IMR-90 (cell line): Measurements from ENCODE around the gene TBC1D22A.

Source experiments
- CTCF ChIP-seq: conservative IDR thresholded peaks from 2 replicates; pipeline ENCODE4 v1.5.1; 2012; ENCODE audit warnings: mild to moderate bottlenecking, low read depth, low read length, improper control_type of control experiment
- MXI1 ChIP-seq: IDR thresholded peaks from 2 replicates; pipeline ENCODE4 v1.6.1; 2012; ENCODE audit warnings: low read depth, mild to moderate bottlenecking, low read length, moderate library complexity, borderline replicate concordance
- RFX5 ChIP-seq: IDR thresholded peaks from 2 replicates; pipeline ENCODE4 v1.8.0; 2012; ENCODE audit warnings: low read depth, mild to moderate bottlenecking, low read length, moderate library complexity
- USF2 ChIP-seq: fragments of 150-350 bp; IDR thresholded peaks from 2 replicates; pipeline ENCODE4 v1.6.1; 2017; ENCODE audit warnings: mild to moderate bottlenecking, antibody characterized with exemption, low read length, low read depth

- TF ChIP-seq CTCF (no peak), USF2 (no peak), MXI1 (no peak), RFX5 (no peak)
These were observed 306.8 kb downstream of the TBC1D22A start for GRCh38 chr22:47069270-47069669.
